GM23338 (cell line): Measurements from ENCODE around the gene EVC.

Experiments used
- CREB1 ChIP-seq: fragments of 250-450 bp; sonication (Bioruptor Pico); IDR thresholded peaks from 2 replicates; pipeline ENCODE4 v1.5.0; 2020; ENCODE audit warnings: low read depth, mild to moderate bottlenecking, moderate library complexity
- EZH2 ChIP-seq: fragments of 200-600 bp; sonication (generic); IDR thresholded peaks from one replicate; pipeline ENCODE4 v1.8.0; 2017; ENCODE audit warnings: antibody characterized with exemption, mild to moderate bottlenecking, low read depth; ENCODE audit not compliant: unreplicated experiment
- JUNB ChIP-seq: IDR thresholded peaks from one replicate; pipeline ENCODE4 v1.6.1; 2016; ENCODE audit warnings: antibody characterized with exemption; ENCODE audit not compliant: unreplicated experiment
- POLR2AphosphoS5 ChIP-seq: IDR thresholded peaks from 2 replicates; pipeline ENCODE4 v1.6.1; 2016; ENCODE audit warnings: antibody characterized with exemption, low read depth
- REST ChIP-seq: IDR thresholded peaks from one replicate; pipeline ENCODE4 v1.6.1; 2018; ENCODE audit warnings: antibody characterized with exemption; ENCODE audit not compliant: unreplicated experiment
- ZNF331 ChIP-seq: fragments of 250-450 bp; sonication (Bioruptor Pico); IDR thresholded peaks from 2 replicates; pipeline ENCODE4 v1.5.0; 2020; ENCODE audit warnings: low read depth, mild to moderate bottlenecking, moderate library complexity
- TF ChIP-seq, protein P1 (sequence below), 2 experiments: fragments of 200-600 bp in 1 of 2; sonication (generic) in 1 of 2; conservative IDR thresholded peaks; 2 replicates each; pipeline versions ENCODE4 v1.5.1 to v1.6.1; 2016 to 2017; ENCODE audit warnings: antibody characterized with exemption in 2 of 2, low read depth in 2 of 2, mild to moderate bottlenecking in 2 of 2, moderate library complexity in 1 of 2

- TF ChIP-seq POLR2AphosphoS5 (no peak), JUNB (no peak), EZH2 (no peak), REST (no peak), CREB1 (no peak), ZNF331 (no peak)
- TF ChIP-seq, protein P1, sequence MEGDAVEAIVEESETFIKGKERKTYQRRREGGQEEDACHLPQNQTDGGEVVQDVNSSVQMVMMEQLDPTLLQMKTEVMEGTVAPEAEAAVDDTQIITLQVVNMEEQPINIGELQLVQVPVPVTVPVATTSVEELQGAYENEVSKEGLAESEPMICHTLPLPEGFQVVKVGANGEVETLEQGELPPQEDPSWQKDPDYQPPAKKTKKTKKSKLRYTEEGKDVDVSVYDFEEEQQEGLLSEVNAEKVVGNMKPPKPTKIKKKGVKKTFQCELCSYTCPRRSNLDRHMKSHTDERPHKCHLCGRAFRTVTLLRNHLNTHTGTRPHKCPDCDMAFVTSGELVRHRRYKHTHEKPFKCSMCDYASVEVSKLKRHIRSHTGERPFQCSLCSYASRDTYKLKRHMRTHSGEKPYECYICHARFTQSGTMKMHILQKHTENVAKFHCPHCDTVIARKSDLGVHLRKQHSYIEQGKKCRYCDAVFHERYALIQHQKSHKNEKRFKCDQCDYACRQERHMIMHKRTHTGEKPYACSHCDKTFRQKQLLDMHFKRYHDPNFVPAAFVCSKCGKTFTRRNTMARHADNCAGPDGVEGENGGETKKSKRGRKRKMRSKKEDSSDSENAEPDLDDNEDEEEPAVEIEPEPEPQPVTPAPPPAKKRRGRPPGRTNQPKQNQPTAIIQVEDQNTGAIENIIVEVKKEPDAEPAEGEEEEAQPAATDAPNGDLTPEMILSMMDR (conservative IDR thresholded peaks at IDR 0.05; ENCODE audit: low read depth in 2 of 2): no peak
These were observed 62.2 kb downstream of the EVC start for GRCh38 chr4:5773271-5773555.
